WI38 (cell line): Measurements from ENCODE around the gene C22orf31.

Experiments used
- H3K4me3 ChIP-seq: 2 replicates; pipeline ENCODE4 v1.5.1; 2011; ENCODE audit warnings: low read depth, mild to moderate bottlenecking, control low read depth, low read length
- TF ChIP-seq, protein P1 (sequence below): IDR thresholded peaks from 2 replicates; pipeline ENCODE4 v1.5.1; 2012; ENCODE audit warnings: low read depth, mild to moderate bottlenecking, control low read depth, low read length

C22orf31 gene

DNA sequence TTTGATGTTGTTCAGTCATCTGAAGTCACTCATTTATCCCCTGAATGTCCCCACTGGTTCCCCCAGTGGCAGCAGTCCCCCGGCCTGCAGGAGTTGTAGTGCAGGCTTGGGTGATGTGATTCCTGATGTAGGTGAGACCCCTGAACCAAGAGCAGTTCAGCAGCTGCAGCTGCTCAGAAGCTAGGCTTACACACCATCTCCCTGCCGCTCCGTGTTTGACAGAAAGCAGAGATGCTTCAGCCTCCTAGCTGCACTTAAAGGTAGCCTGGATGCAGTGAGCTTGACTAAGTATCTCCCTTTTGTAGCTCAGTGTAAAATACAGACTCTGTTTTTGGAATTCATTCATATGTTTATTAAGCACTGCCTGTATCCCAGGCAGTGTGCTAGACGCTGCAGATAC, 47.3 kb downstream of the C22orf31 start:
- no peak overlapping the region for H3K4me3 ChIP-seq

DNA sequence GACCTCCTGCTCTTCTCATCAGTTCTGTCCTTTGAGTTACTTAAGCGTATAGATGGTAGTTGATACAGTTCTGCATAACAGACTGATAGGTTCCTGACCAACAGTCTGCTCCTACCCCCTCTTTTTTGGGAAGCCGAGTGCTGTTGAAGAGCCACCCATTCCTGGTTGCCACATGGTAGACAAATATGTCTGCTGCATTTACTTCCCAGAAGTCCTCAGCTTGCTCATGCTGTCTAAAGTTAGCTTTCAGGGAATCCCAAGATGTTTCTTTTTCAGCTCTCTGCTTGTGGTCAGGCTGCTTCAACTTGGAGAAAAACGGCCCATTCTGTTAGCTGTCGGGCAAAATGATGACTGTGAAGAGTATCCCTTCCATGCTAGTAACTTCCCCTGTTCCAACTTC, 48.7 kb downstream of the C22orf31 start:
- H3K4me3 ChIP-seq: no peak overlapping the region
- TF ChIP-seq, protein P1, sequence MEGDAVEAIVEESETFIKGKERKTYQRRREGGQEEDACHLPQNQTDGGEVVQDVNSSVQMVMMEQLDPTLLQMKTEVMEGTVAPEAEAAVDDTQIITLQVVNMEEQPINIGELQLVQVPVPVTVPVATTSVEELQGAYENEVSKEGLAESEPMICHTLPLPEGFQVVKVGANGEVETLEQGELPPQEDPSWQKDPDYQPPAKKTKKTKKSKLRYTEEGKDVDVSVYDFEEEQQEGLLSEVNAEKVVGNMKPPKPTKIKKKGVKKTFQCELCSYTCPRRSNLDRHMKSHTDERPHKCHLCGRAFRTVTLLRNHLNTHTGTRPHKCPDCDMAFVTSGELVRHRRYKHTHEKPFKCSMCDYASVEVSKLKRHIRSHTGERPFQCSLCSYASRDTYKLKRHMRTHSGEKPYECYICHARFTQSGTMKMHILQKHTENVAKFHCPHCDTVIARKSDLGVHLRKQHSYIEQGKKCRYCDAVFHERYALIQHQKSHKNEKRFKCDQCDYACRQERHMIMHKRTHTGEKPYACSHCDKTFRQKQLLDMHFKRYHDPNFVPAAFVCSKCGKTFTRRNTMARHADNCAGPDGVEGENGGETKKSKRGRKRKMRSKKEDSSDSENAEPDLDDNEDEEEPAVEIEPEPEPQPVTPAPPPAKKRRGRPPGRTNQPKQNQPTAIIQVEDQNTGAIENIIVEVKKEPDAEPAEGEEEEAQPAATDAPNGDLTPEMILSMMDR: no peak

More for the DNA sequence above, 47.3 kb downstream of the C22orf31 start:
- TF ChIP-seq, protein P1: no peak

DNA sequence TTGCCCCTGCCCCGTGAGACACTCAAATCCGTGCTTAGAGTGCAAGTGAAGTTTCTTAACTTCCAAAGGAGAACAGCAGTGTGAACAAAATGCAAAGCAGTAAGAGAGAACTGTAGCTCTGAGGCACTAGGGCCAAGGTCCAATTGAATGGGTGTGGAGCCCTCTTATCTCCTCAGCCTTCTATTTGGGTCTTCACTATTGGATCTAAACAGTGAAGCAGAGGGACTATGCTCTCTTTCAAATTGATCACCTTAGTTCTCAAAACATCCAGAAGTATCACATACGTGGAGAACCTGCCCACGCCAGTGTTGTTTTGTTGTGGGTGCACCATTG, 49.6 kb downstream of the C22orf31 start:
- TF ChIP-seq, protein P1: no peak
- no peak overlapping the region for H3K4me3 ChIP-seq

DNA sequence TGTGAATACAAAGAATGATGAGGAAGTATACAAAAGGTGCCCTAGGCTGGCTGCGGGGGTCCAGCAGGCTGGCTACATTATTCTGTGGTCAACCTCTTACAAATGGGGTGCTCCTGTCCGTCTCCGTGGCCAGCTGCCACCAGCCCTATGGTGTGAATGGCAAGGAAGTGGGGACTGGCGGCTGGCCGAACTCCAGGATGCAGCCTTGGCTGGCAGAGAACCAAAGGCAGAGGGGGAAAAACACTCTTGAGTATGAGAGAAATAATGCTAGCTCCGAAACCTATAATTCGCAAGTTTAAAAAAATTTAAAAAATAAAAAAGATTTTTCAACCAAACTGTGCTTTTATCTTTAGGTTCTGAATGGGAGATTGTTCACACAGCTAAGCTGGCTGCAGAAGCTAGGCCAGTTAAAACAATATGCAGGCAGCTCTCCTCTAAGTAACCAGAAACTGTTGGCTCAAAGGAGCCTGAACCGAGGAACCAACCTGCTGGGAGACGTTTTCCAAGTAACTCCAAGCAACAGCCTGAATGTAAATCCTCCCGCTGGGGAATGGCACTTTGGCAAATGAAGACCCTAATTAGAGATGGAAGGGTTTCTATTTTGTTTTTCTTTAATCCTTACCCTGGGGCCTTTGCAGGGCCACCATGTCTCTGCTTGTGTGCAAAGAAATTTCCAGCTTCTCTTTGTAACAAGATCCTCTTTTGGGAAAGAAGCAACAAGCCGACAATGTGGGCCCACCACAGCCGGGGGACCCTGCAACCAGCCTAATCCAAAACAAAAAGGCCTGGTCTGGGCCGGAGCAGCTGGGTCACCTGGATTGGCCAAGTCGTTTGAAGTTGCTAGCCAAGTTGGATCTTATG, 50.2 kb downstream of the C22orf31 start:
- H3K4me3 ChIP-seq: no peak overlapping the region
- TF ChIP-seq, protein P1: no peak

DNA sequence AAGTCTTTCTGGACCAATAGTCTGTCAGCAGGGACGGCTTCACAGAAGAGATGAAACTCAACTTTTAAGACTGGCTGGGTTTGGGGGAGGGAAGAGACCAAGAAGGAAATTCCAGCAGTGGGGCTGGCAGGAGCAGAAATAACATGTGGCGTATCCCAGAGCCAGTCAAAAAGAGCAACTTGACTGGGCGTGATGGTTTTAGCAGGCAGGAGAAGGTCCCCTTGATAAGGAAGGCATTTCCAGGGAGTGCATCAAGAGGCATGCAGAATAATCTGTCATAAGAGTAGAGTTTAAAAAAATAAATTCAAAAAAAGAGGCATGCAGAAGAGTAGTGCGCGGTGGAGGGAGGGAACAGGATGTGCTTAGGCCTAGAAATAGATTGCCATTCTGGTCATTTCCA, 52.5 kb downstream of the C22orf31 start:
- TF ChIP-seq, protein P1: no peak
- H3K4me3 ChIP-seq: no peak overlapping the region
